Esophagus mucosa (tissue), 1 donor: ENCODE results near the gene C2orf66. TPM values are rescaled to one million over a fixed set of nuclear protein-coding genes. Genes with fewer than 3 reads are reported as not detected.

ENCODE experiments used
- ATAC-seq: fragments of 200-7000 bp; cut with Tn5 transposase; one replicate; pipeline ENCODE4 v1.9.1; 2020
- total RNA-seq: library from RNA; stranded (reverse); gene quantifications from one replicate; pipeline ENCODE4 v1.2.4, GENCODE V29; 2023
- donor health status: DM: yes; HTN: yes; CAD: no.

C2orf66 gene
- total RNA-seq = not detected

GRCh38 chr2:196809260-196809659 lies at the start of gene C2orf66:
Gene C2orf66 (minus strand): TSS chr2:196809355. CDS start chr2:196809336, 19 bp downstream.
- no peak for ATAC-seq

GRCh38 chr2:196854629-196855028 lies 45.5 kb upstream of the C2orf66 start:
- no peak for ATAC-seq

- ATAC-seq = no peak
Measured at GRCh38 chr2:196853301-196854087, 44.3 kb upstream of the C2orf66 start.

GRCh38 chr2:196851088-196851487 lies 41.9 kb upstream of the C2orf66 start:
- no peak for ATAC-seq

- peak; percentile 65 for ATAC-seq
Measured at GRCh38 chr2:196849895-196850294, 40.7 kb upstream of the C2orf66 start.

- ATAC-seq = no peak
Measured at GRCh38 chr2:196846295-196846694, 37.1 kb upstream of the C2orf66 start.

- ATAC-seq = no peak
Measured at GRCh38 chr2:196845371-196845770, 36.2 kb upstream of the C2orf66 start.

- ATAC-seq = no peak
Measured at GRCh38 chr2:196840171-196840570, 31.0 kb upstream of the C2orf66 start.

- no peak for ATAC-seq
Measured at GRCh38 chr2:196839574-196839973, 30.4 kb upstream of the C2orf66 start.

GRCh38 chr2:196836440-196836839 lies 27.3 kb upstream of the C2orf66 start:
- no peak for ATAC-seq

GRCh38 chr2:196830701-196831100 lies 21.5 kb upstream of the C2orf66 start:
- ATAC-seq = no peak

GRCh38 chr2:196827356-196827755 lies 18.2 kb upstream of the C2orf66 start:
- ATAC-seq = no peak

- ATAC-seq = peak; percentile 54
Measured at GRCh38 chr2:196823750-196824522, 14.8 kb upstream of the C2orf66 start.

- ATAC-seq = no peak
Measured at GRCh38 chr2:196821195-196821594, 12.0 kb upstream of the C2orf66 start.

GRCh38 chr2:196808083-196808665 lies 981 bp downstream of the C2orf66 start:
- no peak for ATAC-seq

- no peak for ATAC-seq
Measured at GRCh38 chr2:196804381-196804780, 4.8 kb downstream of the C2orf66 start.

GRCh38 chr2:196802401-196802800 lies 6.8 kb downstream of the C2orf66 start:
- no peak for ATAC-seq

- ATAC-seq = no peak
Measured at GRCh38 chr2:196801674-196802261, 7.4 kb downstream of the C2orf66 start.

- ATAC-seq = no peak
Measured at GRCh38 chr2:196798980-196799379, 10.2 kb downstream of the C2orf66 start.

- no peak for ATAC-seq
Measured at GRCh38 chr2:196792865-196793264, 16.3 kb downstream of the C2orf66 start.

GRCh38 chr2:196783431-196784094 lies 25.6 kb downstream of the C2orf66 start:
- peak; percentile 96 for ATAC-seq

- no peak for ATAC-seq
Measured at GRCh38 chr2:196767101-196767500, 42.1 kb downstream of the C2orf66 start.

GRCh38 chr2:196759378-196759706 lies 49.8 kb downstream of the C2orf66 start:
- no peak for ATAC-seq
